ENCODE data around the gene PAX3.

Gene PAX3

DNA sequence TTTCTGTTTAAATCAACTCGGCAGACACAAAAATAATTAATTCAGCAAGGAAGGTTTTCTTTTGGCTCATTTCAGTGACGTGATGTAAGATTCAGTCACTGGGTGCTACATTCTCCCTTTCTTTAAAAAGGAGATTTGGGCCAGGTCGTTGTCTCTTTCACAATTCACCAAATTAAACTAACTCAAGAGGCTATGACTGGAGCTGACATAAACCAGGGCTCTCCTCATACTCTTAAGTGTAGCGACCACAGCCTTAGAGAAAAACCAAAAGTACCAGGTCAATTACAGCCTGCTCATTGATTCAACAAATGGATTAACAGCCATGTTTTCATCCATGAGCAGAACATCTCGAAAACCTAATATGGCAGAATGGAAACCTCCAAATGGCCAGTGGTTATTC is 85.7 kb downstream of the PAX3 start:
- Histone ChIP-seq H3K9ac (ENCODE audit: low read depth, low read length) (no peak overlapping the region), H3K4me1 (ENCODE audit: insufficient read depth, low read length) (no peaks in the 10 kb centered on the region), H3K4me3 (ENCODE audit: low read depth in 1 of 2, low read length in 2 of 2) (no peak overlapping the region), H4K20me1 (ENCODE audit: insufficient read depth, low read length) (no peaks in the 10 kb centered on the region), H3K79me2 (ENCODE audit: insufficient read depth, low read length) (no peaks in the 10 kb centered on the region), H3K4me2 (ENCODE audit: insufficient read depth, low read length) (no peak overlapping the region), H2AFZ (ENCODE audit: low read depth, low read length) (no peak overlapping the region), H3K9me3 (ENCODE audit: insufficient read depth, low read length, severe bottlenecking) (no peaks in the 10 kb centered on the region), H3K27me3 (ENCODE audit: insufficient read depth, low read length, poor library complexity) (peaks cover 6% of the 10 kb centered on the region), H3K27ac (ENCODE audit: low read length) (no peak overlapping the region), H3K36me3 (ENCODE audit: insufficient read depth, low read length) (no peaks in the 10 kb centered on the region)
- no peak for ATAC-seq (ENCODE audit: insufficient read depth, low read depth)
- TF ChIP-seq, protein P1, sequence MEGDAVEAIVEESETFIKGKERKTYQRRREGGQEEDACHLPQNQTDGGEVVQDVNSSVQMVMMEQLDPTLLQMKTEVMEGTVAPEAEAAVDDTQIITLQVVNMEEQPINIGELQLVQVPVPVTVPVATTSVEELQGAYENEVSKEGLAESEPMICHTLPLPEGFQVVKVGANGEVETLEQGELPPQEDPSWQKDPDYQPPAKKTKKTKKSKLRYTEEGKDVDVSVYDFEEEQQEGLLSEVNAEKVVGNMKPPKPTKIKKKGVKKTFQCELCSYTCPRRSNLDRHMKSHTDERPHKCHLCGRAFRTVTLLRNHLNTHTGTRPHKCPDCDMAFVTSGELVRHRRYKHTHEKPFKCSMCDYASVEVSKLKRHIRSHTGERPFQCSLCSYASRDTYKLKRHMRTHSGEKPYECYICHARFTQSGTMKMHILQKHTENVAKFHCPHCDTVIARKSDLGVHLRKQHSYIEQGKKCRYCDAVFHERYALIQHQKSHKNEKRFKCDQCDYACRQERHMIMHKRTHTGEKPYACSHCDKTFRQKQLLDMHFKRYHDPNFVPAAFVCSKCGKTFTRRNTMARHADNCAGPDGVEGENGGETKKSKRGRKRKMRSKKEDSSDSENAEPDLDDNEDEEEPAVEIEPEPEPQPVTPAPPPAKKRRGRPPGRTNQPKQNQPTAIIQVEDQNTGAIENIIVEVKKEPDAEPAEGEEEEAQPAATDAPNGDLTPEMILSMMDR (IDR thresholded peaks at IDR 0.05; ENCODE audit: borderline replicate concordance, extremely low read depth, low read length, poor library complexity, severe bottlenecking), result no peak
- TF ChIP-seq EZH2 (IDR thresholded peaks at IDR 0.05; ENCODE audit: borderline replicate concordance, low read depth, low read length, severe bottlenecking), result no peak
- DNase-seq, result no peak

DNA sequence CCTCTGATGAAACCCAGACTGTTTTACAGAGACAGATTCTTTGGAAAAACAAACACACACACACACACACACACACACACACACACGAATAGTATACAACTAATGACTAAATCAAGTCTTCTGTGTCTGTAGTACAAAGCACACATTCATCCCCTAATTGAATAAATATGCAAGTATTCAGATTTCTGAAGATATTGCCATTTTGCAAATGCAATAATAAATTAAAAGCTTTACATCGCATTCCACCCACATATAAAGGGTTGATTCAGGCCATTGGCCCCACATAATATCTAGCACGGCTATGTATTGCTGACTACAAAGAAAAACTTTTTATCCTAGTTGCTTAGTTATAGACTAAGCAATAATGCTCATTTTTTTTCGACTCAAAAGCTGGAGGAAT is 86.2 kb downstream of the PAX3 start:
- Histone ChIP-seq H3K9me3 (ENCODE audit: insufficient read depth, low read length, severe bottlenecking) (no peaks in the 10 kb centered on the region), H3K79me2 (ENCODE audit: insufficient read depth, low read length) (no peaks in the 10 kb centered on the region), H2AFZ (ENCODE audit: low read depth, low read length) (no peak overlapping the region), H3K27ac (ENCODE audit: low read length) (no peak overlapping the region), H3K4me1 (ENCODE audit: insufficient read depth, low read length) (no peaks in the 10 kb centered on the region), H3K4me3 (ENCODE audit: low read depth in 1 of 2, low read length in 2 of 2) (no peak overlapping the region), H3K27me3 (ENCODE audit: insufficient read depth, low read length, poor library complexity) (peaks cover 6% of the 10 kb centered on the region), H3K9ac (ENCODE audit: low read depth, low read length) (no peak overlapping the region), H4K20me1 (ENCODE audit: insufficient read depth, low read length) (no peaks in the 10 kb centered on the region), H3K36me3 (ENCODE audit: insufficient read depth, low read length) (no peaks in the 10 kb centered on the region), H3K4me2 (ENCODE audit: insufficient read depth, low read length) (no peak overlapping the region)
- DNase-seq (no peak), ATAC-seq (ENCODE audit: insufficient read depth, low read depth) (no peak)
- TF ChIP-seq EZH2 (IDR thresholded peaks at IDR 0.05; ENCODE audit: borderline replicate concordance, low read depth, low read length, severe bottlenecking), result no peak
- TF ChIP-seq, protein P1 (IDR thresholded peaks at IDR 0.05; ENCODE audit: borderline replicate concordance, extremely low read depth, low read length, poor library complexity, severe bottlenecking), result no peak

DNA sequence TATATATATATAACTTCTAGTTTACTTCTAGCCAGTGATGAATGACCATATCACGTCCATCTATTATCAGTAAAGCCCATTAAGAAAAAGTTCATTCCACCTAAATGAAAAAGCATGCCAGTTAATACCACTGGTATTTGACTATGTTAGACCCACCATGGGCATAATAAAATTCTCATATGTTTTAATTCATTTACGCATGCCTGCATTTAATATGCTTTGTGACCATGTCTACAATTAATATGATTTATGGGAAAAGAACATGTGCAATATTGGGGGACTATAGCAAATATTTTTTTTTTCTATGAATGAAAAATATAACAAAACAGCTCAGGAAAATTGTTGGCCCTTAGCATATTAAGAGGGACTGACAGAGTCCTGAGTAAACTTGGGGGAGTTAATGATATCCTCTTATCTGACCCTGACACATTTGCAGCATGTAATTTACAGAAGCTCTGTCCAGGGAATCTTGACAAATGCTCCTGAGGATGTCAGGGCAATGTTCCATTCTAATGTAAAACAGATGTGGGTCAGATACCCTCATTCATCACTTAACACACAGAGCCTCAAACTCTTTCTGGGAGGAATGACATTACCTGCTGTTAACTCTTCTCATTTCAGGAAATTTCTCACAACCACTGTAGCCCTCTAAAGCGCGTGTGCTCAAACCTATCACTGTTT is 90.6 kb downstream of the PAX3 start:
- Histone ChIP-seq H3K27me3 (ENCODE audit: insufficient read depth, low read length, poor library complexity) (no peaks in the 10 kb centered on the region), H3K4me2 (ENCODE audit: insufficient read depth, low read length) (no peak overlapping the region), H3K79me2 (ENCODE audit: insufficient read depth, low read length) (no peaks in the 10 kb centered on the region), H3K9ac (ENCODE audit: low read depth, low read length) (no peak overlapping the region), H3K36me3 (ENCODE audit: insufficient read depth, low read length) (no peaks in the 10 kb centered on the region), H3K27ac (ENCODE audit: low read length) (no peak overlapping the region), H4K20me1 (ENCODE audit: insufficient read depth, low read length) (no peaks in the 10 kb centered on the region; the same call in 1 of the 2 replicates), H3K4me3 (ENCODE audit: low read depth in 1 of 2, low read length in 2 of 2) (no peak overlapping the region), H3K4me1 (ENCODE audit: insufficient read depth, low read length) (no peaks in the 10 kb centered on the region), H2AFZ (ENCODE audit: low read depth, low read length) (no peak overlapping the region), H3K9me3 (ENCODE audit: insufficient read depth, low read length, severe bottlenecking) (no peaks in the 10 kb centered on the region)
- ATAC-seq (ENCODE audit: insufficient read depth, low read depth) (no peak), DNase-seq (no peak)
- TF ChIP-seq, protein P1 (IDR thresholded peaks at IDR 0.05; ENCODE audit: borderline replicate concordance, extremely low read depth, low read length, poor library complexity, severe bottlenecking), result no peak
